Measurements from ENCODE around the gene UBE2S. TPM values are rescaled to one million over a fixed set of nuclear protein-coding genes. Genes with fewer than 3 reads are reported as not detected.

UBE2S gene
- total RNA-seq, 1 experiment from 2014 or later = 635 TPM

GRCh38 chr19:55365245-55365644 lies 42.3 kb downstream of the UBE2S start:
- Histone ChIP-seq H3K27ac (ENCODE audit: low read length) (no peak overlapping the region), H3K4me1 (ENCODE audit: control insufficient read depth, insufficient read depth, low read length) (peaks cover 8% of the 10 kb centered on the region), H3K27me3 (ENCODE audit: control insufficient read depth, insufficient read depth, low read length) (no peaks in the 10 kb centered on the region), H3K36me3 (ENCODE audit: control insufficient read depth, insufficient read depth, low read length) (no peaks in the 10 kb centered on the region), H3K4me3 (ENCODE audit: low read depth in 2 of 2, low read length in 2 of 2) (no peak overlapping the region), H3K9me3 (ENCODE audit: control insufficient read depth, insufficient read depth, low read depth, low read length) (no peaks in the 10 kb centered on the region)
- no peak for DNase-seq (ENCODE audit: low read depth, low spot score)
- intact Hi-C loops (cut with micrococcal nuclease; ENCODE audit: unreplicated experiment) = no loop called here
- BruUV-seq (replicated peaks) = no TSS peak
- CTCF ChIA-PET = interaction anchor here (0.6 kb wide), 1 partner anchor 57 kb away, joined by 6 read pairs; no protein-coding TSS in a partner anchor
- in situ Hi-C loops (cut with HindIII; ENCODE audit: low pct_unique_long_range_greater_than_20kb, low sequenced_read_pairs) = no loop called here
- POLR2A ChIA-PET = no interaction called here
- ATAC-seq = no peak
- TF ChIP-seq REST (IDR thresholded peaks at IDR 0.05; ENCODE audit: insufficient read depth in 1 of 2, low read depth in 2 of 2, low read length in 1 of 2) (no peak), TCF7L2 (IDR thresholded peaks at IDR 0.05; ENCODE audit: low read depth, low read length) (no peak), SIN3A (IDR thresholded peaks at IDR 0.05; ENCODE audit: borderline replicate concordance, insufficient read depth, low read depth, low read length) (no peak), CTCF (IDR thresholded peaks at IDR 0.05) (no peak), POLR2AphosphoS5 (IDR thresholded peaks at IDR 0.05; ENCODE audit: low read depth, low read length) (no peak)

GRCh38 chr19:55362990-55363716 lies 44.4 kb downstream of the UBE2S start, which contains the start of gene GARIN5B:
GARIN5B (minus strand) TSS chr19:55363260; CDS start chr19:55363066, 194 bp downstream.
- no peak for TF ChIP-seq CTCF (IDR thresholded peaks at IDR 0.05)
- TF ChIP-seq REST (IDR thresholded peaks at IDR 0.05; ENCODE audit: insufficient read depth in 1 of 2, low read depth in 2 of 2, low read length in 1 of 2) = no peak
- no peak for TF ChIP-seq TCF7L2 (IDR thresholded peaks at IDR 0.05; ENCODE audit: low read depth, low read length)
- TF ChIP-seq SIN3A (IDR thresholded peaks at IDR 0.05; ENCODE audit: borderline replicate concordance, insufficient read depth, low read depth, low read length) = no peak
- no peak for TF ChIP-seq POLR2AphosphoS5 (IDR thresholded peaks at IDR 0.05; ENCODE audit: low read depth, low read length)
- POLR2A ChIA-PET = no interaction called here
- no peaks in the 10 kb centered on the region for H3K27me3 ChIP-seq (ENCODE audit: control insufficient read depth, insufficient read depth, low read length)

More at GRCh38 chr19:55362990-55363716, 44.4 kb downstream of the UBE2S start, which contains the start of gene GARIN5B:
- intact Hi-C loops (cut with micrococcal nuclease; ENCODE audit: unreplicated experiment) = no loop called here
- Histone ChIP-seq H3K27ac (ENCODE audit: low read length) (no peak within 1 kb of the TSS; the same call in 1 of the 2 replicates), H3K4me3 (ENCODE audit: low read depth in 2 of 2, low read length in 2 of 2) (no peak within 1 kb of the TSS), H3K4me1 (ENCODE audit: control insufficient read depth, insufficient read depth, low read length) (peaks cover 5% of the 10 kb centered on the region; the same call in 1 of the 2 replicates), H3K36me3 (ENCODE audit: control insufficient read depth, insufficient read depth, low read length) (no peaks in the 10 kb centered on the region), H3K9me3 (ENCODE audit: control insufficient read depth, insufficient read depth, low read depth, low read length) (no peaks in the 10 kb centered on the region)
- ATAC-seq = peak; percentile 35; the same call in 1 of the 2 replicates
- CTCF ChIA-PET = no interaction called here
- no peak for DNase-seq (ENCODE audit: low read depth, low spot score)
- in situ Hi-C loops (cut with HindIII; ENCODE audit: low pct_unique_long_range_greater_than_20kb, low sequenced_read_pairs) = no loop called here
- BruUV-seq (replicated peaks) = no TSS peak
